ENCODE results near the gene PIAS4.
"Not testable (repeated sequence)": the region's sequence is repeated elsewhere in the genome, so short reads cannot be mapped to it uniquely, and the experiment has no call there.

The PIAS4 gene

DNA sequence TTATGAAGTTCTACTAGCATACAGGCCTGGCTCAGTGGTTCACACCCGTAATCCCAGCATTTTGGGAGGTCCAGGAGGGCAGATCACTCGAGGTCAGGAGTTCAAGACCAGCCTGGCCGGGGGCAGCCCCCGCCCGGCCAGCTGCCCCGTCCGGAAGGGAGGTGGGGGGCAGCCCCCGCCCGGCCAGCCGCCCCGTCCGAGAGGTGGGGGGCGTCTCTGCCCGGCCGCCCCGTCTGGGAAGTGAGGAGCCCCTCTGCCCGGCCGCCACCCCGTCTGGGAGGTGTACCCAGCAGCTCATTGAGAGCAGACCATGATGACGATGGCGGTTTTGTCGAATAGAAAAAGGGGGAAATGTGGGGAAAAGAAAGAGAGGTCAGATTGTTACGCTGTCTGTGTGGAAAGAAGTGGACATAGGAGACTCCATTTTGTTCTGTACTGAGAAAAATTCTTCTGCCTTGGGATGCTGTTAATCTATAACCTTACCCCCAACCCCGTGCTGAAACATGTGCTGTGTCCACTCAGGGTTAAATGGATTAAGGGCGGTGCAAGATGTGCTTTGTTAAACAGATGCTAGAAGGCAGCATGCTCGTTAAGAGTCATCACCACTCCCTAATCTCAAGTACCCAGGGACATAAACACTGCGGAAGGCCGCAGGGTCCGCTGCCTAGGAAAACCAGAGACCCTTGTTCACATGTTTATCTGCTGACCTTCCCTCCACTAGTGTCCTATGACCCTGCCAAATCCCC, 8.7 kb upstream of the PIAS4 start:
- DNase-seq, result not testable (repeated sequence)

GRCh38 chr19:4000798-4001197, 6.7 kb upstream of the PIAS4 start:
- DNase-seq, result not testable (repeated sequence)

GRCh38 chr19:4005436-4005835, 2.1 kb upstream of the PIAS4 start:
- not testable (repeated sequence) for DNase-seq

DNA sequence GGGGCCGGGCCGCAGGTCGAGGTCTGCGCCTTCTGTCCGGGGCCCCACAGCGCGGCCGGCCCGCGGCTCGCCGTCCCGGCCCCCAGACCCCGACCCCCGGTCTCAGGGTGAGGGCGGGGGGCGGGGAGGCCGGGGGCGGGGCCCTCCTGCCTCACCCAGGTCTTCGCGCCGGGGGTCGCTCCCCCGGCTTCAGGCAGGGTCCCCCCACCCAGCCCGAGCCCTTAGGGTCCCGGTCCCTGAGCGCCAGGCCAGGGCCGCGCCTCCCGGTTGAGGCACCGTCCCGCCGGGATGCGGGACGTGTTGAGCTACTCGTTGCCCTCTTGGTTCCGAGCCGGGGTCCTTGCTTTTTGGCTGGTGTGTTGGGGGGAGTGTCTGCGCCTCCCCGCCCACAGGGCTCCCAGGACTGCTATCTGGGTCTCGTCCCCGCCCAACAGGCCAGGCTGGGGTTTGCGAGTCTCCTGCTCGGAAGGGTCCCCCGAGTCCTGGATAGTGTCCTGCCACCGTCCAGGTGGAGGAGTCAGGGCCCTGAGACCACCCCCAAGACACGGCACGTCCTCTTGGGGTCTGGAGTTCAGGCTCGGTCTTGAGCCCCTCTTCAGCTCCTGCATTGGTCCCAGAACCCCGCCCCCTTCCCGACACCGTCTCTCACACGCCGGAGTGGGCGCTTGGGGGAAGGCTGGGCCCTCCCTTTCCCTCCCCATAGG, 452 bp downstream of the PIAS4 start:
- DNase-seq, result no peak

- no peak for DNase-seq
Observed at GRCh38 chr19:4009990-4010807, 2.7 kb downstream of the PIAS4 start.

- no peak for DNase-seq
Observed at GRCh38 chr19:4010808-4011110, 3.2 kb downstream of the PIAS4 start.

DNA sequence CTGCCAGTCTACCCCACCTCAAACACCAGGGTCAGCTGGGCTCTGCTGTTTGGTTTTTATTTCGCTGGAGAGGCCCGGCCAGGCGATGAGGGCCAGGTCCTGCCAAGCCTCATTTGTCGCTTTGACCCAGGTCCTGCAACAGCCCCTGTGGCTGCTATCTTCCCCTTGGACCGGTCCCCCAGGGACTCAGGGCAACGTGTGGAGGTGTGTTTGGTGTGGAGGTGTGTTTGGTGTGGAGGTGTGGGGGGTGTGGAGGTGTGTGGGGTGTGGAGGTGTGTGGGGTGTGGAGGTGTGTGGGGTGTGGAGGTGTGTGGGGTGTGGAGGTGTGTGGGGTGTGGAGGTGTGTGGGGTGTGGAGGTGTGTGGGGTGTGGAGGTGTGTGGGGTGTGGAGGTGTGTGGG, 3.9 kb downstream of the PIAS4 start:
- not testable (repeated sequence) for DNase-seq

DNA sequence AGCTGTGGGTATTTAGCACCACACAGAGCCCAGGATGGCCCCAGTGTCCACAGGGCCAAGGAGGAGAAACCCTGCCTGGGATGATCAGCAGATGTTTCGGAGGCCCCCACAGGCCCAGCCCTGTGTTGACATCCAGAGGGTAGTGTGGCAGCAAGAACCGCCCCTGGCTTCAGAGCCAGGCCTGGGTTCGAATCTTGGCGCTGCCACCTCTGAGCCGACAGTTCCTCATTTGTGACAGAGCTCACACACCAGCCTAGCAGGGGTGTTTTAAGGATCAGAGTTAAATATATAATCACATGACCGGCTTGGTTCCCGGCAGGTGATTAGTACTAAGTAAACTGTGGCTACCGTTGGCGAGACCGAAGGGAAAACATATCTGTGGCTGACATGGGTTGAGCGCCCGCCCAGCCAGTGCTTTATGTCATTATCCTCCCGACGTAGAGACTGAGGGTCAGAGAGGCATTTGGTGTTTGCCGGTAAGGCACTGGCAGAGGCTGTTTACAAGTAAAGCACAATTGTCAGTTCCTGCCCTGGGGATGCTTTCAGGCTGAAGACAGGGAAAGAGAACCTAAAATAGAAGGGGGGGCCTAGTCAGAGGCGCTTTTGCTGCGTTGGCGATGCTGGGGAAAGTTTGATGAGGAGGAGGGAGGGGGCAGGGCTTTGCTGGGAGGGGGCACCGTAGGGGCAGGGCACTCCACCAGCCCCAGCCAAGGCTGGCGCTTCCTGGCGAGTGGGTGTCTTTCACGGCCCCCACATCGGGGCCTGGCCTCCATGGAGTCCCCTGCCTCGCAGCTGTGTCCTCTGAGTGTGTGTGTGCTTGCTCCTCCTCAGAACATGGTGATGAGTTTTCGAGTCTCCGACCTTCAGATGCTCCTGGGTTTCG, 4.8 kb downstream of the PIAS4 start:
- DNase-seq, result no peak

- DNase-seq, result no peak
Observed at GRCh38 chr19:4012975-4013634, 5.6 kb downstream of the PIAS4 start.

GRCh38 chr19:4013886-4014540, 6.5 kb downstream of the PIAS4 start:
- DNase-seq, result no peak

GRCh38 chr19:4014541-4015491, 7.3 kb downstream of the PIAS4 start:
- DNase-seq, result no peak

GRCh38 chr19:4015705-4016402, 8.3 kb downstream of the PIAS4 start:
- DNase-seq, result no peak

DNA sequence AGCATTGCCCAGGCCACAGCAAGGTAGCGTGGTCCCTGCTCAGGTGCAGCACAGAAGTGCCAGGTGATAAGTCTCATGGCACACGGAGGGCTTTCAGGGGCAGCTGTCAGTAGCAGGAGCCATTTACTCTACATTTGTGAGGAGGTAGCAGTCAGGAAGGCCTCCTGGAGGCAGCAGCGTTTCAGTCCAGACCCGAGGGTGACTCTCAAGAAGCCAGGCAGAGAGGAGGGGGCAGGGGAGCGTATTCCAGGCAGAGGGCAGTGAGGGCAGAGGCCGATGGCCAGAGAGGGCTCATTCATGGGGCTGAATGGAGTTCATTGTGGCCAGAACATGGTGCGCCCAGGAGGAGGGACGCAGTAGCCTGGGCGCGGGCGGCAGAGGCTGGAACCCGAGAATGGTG, 8.9 kb downstream of the PIAS4 start:
- no peak for DNase-seq

DNA sequence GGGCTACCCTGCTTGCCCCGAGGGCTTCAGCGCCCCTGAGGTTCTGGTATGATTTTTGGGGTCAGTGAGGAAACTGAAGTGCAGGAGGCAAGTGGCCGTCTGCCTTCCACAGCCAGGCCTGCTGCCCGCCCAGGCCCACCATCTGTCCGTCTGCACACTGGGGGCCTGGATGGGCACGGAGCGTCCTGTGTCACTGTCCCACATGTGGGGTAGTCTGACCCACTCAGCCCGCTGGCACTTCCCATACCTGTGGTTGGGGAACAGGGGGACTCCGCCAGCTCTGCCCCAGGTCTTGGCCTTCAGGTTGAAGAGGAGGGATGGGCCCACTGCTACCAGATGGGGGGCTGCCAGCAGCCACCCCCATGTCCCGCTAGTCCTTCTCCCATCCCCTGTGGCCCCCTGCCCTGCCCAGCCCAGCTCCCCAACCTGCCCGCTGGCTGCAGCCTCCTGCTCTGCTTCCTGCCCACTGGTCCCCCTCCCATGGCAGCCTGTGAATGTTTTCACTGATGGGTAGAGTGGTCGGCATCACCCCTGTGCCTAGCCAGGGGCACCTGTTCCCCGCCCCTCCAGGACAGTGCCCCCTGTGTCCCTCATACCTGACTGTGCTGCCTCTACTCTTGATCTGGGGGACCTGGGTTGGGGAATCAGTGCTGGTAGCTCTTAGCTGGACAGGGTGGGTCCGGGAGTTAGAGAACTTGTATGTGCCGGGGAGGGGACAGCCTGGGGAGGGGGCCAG, 9.5 kb downstream of the PIAS4 start:
- no peak for DNase-seq

GRCh38 chr19:4018140-4018613, 10.6 kb downstream of the PIAS4 start:
- no peak for DNase-seq

DNA sequence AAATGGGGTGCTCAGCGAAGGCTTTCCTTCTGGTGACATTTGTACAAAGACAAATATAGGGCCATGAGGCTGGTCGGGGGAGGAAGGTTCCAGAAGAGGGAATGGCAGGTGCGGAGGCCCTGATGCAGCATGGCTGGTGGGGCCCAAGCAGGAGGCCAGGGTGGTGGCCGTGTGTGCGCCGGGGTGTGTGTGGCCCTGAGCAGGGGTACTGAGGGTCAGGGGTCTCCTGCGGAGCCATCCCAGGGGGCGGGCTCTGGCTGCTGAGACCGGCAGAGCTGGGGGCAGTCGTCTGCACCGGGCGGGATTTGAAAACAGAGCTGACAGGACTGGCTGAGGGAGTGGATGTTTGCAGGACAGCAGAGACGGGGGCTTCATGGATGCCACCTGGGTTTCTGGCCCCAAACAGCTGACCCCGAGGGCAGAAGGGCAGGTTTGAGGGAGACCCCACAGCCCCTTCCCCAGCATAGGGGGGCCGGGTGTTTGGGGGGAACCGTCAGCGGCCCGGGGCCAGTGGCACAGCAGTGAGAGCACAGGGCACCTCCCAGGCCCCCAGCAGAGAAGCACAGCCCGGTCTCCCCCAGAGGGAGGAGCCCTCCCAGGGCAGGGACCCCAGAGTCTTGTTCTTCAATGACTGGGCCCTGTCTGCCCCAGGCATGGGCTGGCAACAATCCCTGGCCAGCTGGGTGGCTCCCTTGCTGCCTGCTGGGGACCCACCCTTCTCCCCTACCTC, 11.4 kb downstream of the PIAS4 start:
- DNase-seq, result no peak

DNA sequence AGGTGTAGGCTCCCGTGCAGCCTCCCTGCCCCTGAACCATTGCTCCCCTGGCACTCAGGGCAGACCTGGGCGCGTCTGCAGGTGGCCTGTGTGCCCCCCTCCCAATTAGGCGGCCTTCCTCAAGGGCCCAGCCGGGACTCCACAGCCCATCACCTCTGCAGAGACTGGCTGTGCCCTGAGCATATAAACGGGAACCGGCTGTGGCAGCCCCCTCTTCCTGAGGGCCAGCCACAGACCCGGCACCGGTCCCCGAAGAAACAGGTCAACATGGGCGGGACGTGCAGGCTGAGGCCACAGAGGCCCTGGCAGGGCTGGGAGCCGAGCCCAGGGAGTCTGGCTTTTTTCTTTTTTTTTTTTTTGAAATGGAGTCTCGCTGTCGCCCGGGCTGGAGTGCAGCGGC, 12.0 kb downstream of the PIAS4 start:
- no peak for DNase-seq

All from cortex of kidney (tissue), 1 donor.